AG09309 (cell line): Measurements from ENCODE around the gene HPGD.

ENCODE experiments used
- DNase-seq: peaks from one replicate; pipeline ENCODE4 v3.0.0-alpha.2; 2010; ENCODE audit warnings: low read depth
- H3K4me3 ChIP-seq: 2 replicates; pipeline ENCODE4 v1.5.1; 2011; ENCODE audit warnings: mild to moderate bottlenecking, low read depth, low read length, moderate library complexity; ENCODE audit not compliant: control insufficient read depth
- TF ChIP-seq, protein P1 (sequence below): IDR thresholded peaks from 2 replicates; pipeline ENCODE4 v1.5.1; 2011; ENCODE audit warnings: mild to moderate bottlenecking, low read depth, low read length, inconsistent platforms; ENCODE audit not compliant: insufficient read depth, control insufficient read depth; ENCODE audit errors: missing control alignments

The HPGD gene

DNA sequence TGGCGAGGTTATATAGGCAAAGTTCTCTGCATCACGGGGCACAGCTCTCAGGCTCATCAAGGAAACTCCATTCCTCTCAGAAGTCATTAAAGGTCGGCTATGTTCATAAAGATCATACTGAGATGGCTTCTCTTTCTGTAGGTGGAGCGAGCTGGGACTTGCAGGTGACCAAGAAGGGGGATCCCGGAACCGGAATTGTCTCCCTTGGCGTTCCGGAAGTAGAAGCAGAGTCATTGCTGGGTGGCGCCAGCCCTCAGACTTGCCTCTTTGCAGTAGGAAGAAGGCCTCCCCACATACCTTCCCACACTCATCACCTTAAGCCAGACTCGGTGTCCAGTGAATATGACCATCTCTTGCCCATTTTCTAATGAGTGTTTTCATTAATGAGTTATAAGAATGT, 17.9 kb upstream of the HPGD start:
- TF ChIP-seq, protein P1, sequence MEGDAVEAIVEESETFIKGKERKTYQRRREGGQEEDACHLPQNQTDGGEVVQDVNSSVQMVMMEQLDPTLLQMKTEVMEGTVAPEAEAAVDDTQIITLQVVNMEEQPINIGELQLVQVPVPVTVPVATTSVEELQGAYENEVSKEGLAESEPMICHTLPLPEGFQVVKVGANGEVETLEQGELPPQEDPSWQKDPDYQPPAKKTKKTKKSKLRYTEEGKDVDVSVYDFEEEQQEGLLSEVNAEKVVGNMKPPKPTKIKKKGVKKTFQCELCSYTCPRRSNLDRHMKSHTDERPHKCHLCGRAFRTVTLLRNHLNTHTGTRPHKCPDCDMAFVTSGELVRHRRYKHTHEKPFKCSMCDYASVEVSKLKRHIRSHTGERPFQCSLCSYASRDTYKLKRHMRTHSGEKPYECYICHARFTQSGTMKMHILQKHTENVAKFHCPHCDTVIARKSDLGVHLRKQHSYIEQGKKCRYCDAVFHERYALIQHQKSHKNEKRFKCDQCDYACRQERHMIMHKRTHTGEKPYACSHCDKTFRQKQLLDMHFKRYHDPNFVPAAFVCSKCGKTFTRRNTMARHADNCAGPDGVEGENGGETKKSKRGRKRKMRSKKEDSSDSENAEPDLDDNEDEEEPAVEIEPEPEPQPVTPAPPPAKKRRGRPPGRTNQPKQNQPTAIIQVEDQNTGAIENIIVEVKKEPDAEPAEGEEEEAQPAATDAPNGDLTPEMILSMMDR: no peak
- H3K4me3 ChIP-seq: no peak overlapping the region
- DNase-seq: no peak

DNA sequence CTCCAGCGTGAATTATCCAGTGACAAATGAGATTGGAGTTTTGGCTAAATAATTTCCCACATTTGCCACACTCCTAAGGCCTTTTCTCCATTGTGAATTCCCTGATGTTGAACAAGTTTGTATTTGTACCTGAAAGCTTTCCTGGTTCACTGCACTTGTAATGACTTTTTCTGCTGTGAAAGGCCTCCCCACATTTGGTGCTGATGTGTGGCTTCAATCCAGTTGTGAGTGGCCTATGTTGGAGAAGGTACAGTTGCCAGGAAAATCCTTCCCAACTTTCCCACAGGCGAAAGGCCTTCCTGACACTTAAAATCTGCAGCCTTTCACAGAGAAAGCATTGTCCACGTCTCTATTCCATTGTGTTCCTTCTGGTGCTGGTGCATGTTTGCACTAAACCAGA, 17.3 kb upstream of the HPGD start:
- TF ChIP-seq, protein P1: no peak
- DNase-seq: no peak
- H3K4me3 ChIP-seq: no peak overlapping the region

DNA sequence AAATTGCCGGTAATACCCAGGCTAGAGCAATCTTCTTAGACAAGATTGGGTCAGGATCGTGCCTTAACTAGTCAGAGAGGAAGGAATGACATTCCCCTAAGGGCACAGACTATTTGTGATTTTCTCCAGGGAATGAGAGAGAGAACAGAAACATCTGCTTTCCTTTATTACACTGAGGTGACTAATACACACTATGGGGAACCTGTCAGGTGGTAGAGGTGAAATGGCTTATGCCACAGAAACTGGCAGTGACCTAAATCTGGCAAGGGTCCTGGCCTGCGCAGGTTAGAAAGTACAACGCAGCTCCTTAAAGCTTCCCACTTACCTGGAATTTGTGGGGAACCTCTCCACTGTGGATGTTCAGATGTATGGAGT, 16.6 kb upstream of the HPGD start:
- no peak for DNase-seq
- TF ChIP-seq, protein P1: no peak
- H3K4me3 ChIP-seq: no peak overlapping the region

DNA sequence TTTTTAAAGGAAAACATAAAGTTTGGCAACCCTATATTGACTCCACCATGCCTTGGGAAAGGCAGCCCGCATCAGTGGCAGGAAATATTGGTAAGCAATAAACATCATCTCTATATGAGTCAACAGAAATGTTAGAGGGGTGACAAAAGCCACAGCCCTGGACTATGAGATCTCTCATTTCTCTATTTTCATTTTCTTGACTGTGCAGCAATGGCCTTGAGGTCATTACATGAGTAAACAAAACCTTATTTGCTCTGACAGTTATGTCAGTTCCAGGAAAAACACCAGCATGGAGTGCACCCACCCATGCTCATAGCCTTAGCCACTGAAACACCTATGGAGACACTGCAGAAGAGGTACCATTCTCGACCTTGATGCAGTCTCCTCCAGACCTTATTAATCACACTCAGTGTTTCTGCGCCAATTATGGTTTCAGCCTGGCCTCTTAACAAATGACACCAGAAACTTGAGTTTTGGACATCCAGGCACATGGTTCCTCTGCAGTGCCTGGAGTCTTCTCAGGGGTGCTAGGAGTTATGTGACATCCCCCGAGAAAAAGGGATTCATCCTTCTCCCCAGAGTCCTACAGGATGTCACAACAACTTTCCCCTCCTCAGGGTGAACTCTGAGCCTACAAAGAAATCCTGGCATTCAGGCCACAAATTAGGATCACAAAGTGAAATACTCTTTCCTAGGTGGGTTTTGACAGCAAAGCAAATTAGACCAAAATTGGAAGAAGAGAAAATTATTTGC, 16.0 kb upstream of the HPGD start:
- no peak for DNase-seq
- TF ChIP-seq, protein P1: no peak

DNA sequence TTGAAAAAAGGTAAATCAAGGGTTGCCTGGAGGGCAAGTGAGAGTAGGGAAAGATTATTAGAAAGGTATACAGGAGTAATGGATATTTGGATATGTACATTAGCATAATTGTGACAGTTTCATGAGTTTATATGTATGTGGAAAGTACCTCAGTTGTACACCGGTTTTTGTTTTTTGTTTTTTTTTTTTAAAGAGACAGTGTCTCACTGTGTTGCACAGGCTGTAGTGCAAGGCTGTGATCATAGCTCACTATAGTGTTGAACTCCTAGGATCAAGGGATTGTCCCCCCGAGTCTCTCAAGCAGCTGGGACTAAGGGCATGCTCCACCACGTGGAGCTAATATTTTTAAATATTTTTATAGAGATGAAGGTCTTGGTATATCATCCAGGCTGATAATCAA, 15.3 kb upstream of the HPGD start:
- no peak overlapping the region for H3K4me3 ChIP-seq
- DNase-seq: no peak
- TF ChIP-seq, protein P1: no peak

More for the DNA sequence above, 16.0 kb upstream of the HPGD start:
- no peak overlapping the region for H3K4me3 ChIP-seq

DNA sequence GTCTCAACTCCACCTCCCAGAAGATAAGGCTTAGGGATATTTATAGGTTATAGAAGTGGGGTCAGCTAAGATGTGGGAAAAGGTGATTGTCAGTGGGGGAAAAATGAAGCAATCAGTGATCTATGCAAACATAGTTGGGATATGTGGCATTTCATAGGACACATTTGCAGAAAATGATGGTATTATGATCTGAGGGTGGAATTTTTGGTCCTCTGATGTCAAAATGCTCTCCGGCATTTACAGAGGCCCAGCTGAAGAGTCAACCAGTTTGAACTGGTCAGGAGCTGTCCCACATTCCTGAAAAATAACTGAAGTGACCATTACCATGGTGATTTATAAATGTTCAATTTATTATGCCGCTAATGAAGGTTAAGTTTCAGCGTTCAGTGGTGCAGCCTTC, 12.2 kb upstream of the HPGD start:
- TF ChIP-seq, protein P1: no peak
- H3K4me3 ChIP-seq: no peak overlapping the region
- DNase-seq: no peak
